ENCODE results near the gene RAB39B.

The RAB39B gene

GRCh38 chrX:155247497-155247896 is 16.8 kb downstream of the RAB39B start:
- Histone ChIP-seq H3K9ac (ENCODE audit: low read depth, low read length, poor library complexity, severe bottlenecking) (no peak overlapping the region), H3K79me2 (ENCODE audit: insufficient read depth, low read length) (no peaks in the 10 kb centered on the region), H3K4me3 (ENCODE audit: low read length, poor library complexity, severe bottlenecking) (no peak overlapping the region), H3K4me2 (ENCODE audit: low read depth, low read length, poor library complexity, severe bottlenecking) (no peak overlapping the region), H3K4me1 (ENCODE audit: insufficient read depth, low read length, poor library complexity, severe bottlenecking) (no peaks in the 10 kb centered on the region), H3K36me3 (ENCODE audit: insufficient read depth, low read length) (no peaks in the 10 kb centered on the region), H3K9me2 (replicated peaks; ENCODE audit: low read depth, low read length) (no peaks in the 10 kb centered on the region), H4K20me1 (ENCODE audit: insufficient read depth, low read length, poor library complexity, severe bottlenecking) (no peaks in the 10 kb centered on the region), H3K27me3 (ENCODE audit: insufficient read depth, low read length, poor library complexity, severe bottlenecking) (no peaks in the 10 kb centered on the region), H3K9me3 (ENCODE audit: insufficient read depth, low read depth, low read length) (no peaks in the 10 kb centered on the region), H3F3A (ENCODE audit: low read depth) (no peaks in the 10 kb centered on the region), H2AFZ (ENCODE audit: low read length) (no peak overlapping the region)
- TF ChIP-seq, protein P1, sequence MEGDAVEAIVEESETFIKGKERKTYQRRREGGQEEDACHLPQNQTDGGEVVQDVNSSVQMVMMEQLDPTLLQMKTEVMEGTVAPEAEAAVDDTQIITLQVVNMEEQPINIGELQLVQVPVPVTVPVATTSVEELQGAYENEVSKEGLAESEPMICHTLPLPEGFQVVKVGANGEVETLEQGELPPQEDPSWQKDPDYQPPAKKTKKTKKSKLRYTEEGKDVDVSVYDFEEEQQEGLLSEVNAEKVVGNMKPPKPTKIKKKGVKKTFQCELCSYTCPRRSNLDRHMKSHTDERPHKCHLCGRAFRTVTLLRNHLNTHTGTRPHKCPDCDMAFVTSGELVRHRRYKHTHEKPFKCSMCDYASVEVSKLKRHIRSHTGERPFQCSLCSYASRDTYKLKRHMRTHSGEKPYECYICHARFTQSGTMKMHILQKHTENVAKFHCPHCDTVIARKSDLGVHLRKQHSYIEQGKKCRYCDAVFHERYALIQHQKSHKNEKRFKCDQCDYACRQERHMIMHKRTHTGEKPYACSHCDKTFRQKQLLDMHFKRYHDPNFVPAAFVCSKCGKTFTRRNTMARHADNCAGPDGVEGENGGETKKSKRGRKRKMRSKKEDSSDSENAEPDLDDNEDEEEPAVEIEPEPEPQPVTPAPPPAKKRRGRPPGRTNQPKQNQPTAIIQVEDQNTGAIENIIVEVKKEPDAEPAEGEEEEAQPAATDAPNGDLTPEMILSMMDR (conservative IDR thresholded peaks at IDR 0.05; ENCODE audit: low read length): no peak
- TF ChIP-seq EZH2phosphoT487 (IDR thresholded peaks at IDR 0.05; ENCODE audit: borderline replicate concordance): no peak

DNA sequence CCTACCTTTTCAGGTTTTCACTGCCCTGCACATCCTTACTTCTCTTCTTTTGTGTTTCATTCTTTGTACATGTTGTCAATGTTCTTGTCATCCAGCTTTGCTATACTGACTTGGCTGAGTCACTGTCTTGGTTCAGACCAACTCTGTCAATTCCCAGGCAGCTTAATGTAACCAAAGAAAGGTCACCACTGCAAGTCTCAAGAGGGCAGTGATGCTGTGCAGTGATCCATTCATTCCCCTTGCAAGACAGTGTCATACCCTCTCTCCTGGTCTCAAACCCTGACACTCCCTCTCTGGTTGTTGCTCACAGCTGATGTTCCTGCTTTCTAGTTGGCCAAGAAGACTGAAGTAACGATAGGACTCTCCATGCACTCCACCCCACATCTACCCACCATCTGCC is 17.5 kb downstream of the RAB39B start:
- Histone ChIP-seq H3K9me3 (ENCODE audit: insufficient read depth, low read depth, low read length) (no peaks in the 10 kb centered on the region), H3K9ac (ENCODE audit: low read depth, low read length, poor library complexity, severe bottlenecking) (no peak overlapping the region), H3K9me2 (replicated peaks; ENCODE audit: low read depth, low read length) (no peaks in the 10 kb centered on the region), H3K79me2 (ENCODE audit: insufficient read depth, low read length) (no peaks in the 10 kb centered on the region), H4K20me1 (ENCODE audit: insufficient read depth, low read length, poor library complexity, severe bottlenecking) (no peaks in the 10 kb centered on the region), H3K4me1 (ENCODE audit: insufficient read depth, low read length, poor library complexity, severe bottlenecking) (no peaks in the 10 kb centered on the region), H2AFZ (ENCODE audit: low read length) (no peak overlapping the region), H3F3A (ENCODE audit: low read depth) (no peaks in the 10 kb centered on the region), H3K36me3 (ENCODE audit: insufficient read depth, low read length) (no peaks in the 10 kb centered on the region), H3K4me2 (ENCODE audit: low read depth, low read length, poor library complexity, severe bottlenecking) (no peak overlapping the region), H3K27me3 (ENCODE audit: insufficient read depth, low read length, poor library complexity, severe bottlenecking) (no peaks in the 10 kb centered on the region), H3K4me3 (ENCODE audit: low read length, poor library complexity, severe bottlenecking) (no peak overlapping the region)
- TF ChIP-seq, protein P1 (conservative IDR thresholded peaks at IDR 0.05; ENCODE audit: low read length): no peak
- TF ChIP-seq EZH2phosphoT487 (IDR thresholded peaks at IDR 0.05; ENCODE audit: borderline replicate concordance): no peak

DNA sequence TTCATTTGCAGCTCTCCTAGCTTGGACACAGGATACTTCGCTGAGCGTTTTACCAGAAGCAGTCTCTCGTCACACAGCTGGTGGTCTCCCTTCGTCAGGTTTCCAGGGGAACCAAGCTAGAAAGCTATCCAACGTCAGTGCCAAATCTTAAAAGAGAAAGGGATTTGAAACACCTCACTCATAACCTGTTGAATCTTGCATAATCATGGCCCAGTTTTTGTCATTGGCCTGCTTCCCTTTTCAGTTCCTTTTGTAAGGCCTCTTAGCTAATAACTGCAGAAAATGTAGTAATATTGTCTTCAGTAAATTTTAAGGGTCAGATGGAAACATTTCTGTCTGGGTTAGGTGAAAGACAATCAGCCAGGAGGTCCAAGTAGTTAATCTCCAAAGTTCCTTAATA is 22.0 kb downstream of the RAB39B start:
- no peaks in the 10 kb centered on the region for H4K20me1 ChIP-seq (ENCODE audit: insufficient read depth, low read length, poor library complexity, severe bottlenecking)
- H3K36me3 ChIP-seq (ENCODE audit: insufficient read depth, low read length): peaks cover 28% of the 10 kb centered on the region; the same call in 1 of the 2 replicates
- no peaks in the 10 kb centered on the region for H3K27me3 ChIP-seq (ENCODE audit: insufficient read depth, low read length, poor library complexity, severe bottlenecking)
- no peaks in the 10 kb centered on the region for H3K4me1 ChIP-seq (ENCODE audit: insufficient read depth, low read length, poor library complexity, severe bottlenecking)
- no peak for TF ChIP-seq EZH2phosphoT487 (IDR thresholded peaks at IDR 0.05; ENCODE audit: borderline replicate concordance)
- TF ChIP-seq, protein P1 (conservative IDR thresholded peaks at IDR 0.05; ENCODE audit: low read length): no peak
- no peak overlapping the region for H3K9ac ChIP-seq (ENCODE audit: low read depth, low read length, poor library complexity, severe bottlenecking)
- H3F3A ChIP-seq (ENCODE audit: low read depth): no peaks in the 10 kb centered on the region
- H3K9me3 ChIP-seq (ENCODE audit: insufficient read depth, low read depth, low read length): no peaks in the 10 kb centered on the region
- H3K4me2 ChIP-seq (ENCODE audit: low read depth, low read length, poor library complexity, severe bottlenecking): no peak overlapping the region
- H3K79me2 ChIP-seq (ENCODE audit: insufficient read depth, low read length): no peaks in the 10 kb centered on the region
- no peaks in the 10 kb centered on the region for H3K9me2 ChIP-seq (replicated peaks; ENCODE audit: low read depth, low read length)
- H2AFZ ChIP-seq (ENCODE audit: low read length): no peak overlapping the region
- H3K4me3 ChIP-seq (ENCODE audit: low read length, poor library complexity, severe bottlenecking): no peak overlapping the region
